DMS 273 (cell line): ENCODE data around the gene SMAD5.

ENCODE experiments used
- DNase-seq: peaks from one replicate; lab custom pipeline; 2025; ENCODE audit not compliant: unreplicated experiment; lab: John Stamatoyannopoulos, UW

SMAD5 gene

DNA sequence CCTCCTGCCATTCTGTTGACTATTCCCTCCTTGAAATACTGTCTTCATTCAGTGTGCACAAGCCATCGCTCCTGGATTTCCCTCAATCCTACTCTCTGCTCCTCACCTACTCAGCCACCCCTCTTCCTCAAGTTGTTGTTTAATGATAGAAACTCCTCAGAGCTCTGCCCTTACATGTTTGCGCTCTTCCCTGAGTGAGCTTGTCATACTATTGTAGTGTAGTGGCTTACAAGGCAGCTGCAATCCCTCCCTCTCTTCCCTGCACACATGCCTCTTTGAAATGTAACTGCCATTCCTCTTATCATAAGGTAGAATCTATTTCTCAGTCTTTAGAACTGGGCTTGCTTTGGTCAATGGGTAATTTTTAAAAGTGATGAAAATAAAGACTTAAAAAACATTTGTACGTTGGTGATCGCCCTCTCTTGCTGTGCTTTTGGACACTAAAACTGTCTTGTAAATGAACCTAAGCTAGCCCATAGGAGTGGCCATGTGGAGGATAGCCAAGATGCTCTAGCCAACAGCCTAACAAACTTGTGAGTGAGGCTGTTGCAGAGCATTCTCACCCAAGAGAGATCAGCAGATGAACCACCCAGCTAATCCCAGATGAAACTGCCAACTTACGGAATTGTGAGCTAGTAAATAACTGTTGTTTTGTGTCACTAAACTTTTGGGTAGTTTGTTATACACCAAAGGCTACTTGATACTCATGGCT lies 18.1 kb upstream of the SMAD5 start:
- no peak for DNase-seq

- no peak for DNase-seq
Observed at GRCh38 chr5:136115183-136115865, 17.3 kb upstream of the SMAD5 start.

DNA sequence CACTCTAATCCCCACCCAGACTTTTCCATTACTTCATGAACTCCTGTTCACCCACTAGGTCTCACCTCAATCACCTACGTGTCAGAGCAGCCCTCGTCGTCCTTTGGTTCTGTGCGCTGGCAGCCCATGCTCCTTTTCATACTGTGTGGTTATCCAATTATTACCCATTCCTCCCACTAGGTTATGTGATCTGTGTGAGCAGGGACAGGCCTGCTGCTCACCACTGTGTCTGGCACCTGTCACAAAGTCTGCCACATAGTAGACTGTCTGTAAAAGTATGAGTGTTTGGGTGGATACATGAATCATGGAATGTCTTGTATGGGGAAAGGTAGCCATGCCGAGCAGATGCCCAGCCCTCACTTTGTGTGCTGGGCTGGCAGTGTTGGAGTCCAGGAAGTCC lies 12.1 kb upstream of the SMAD5 start:
- DNase-seq: peak; percentile 17

- DNase-seq: peak; percentile 29
Observed at GRCh38 chr5:136123236-136123768, 9.3 kb upstream of the SMAD5 start.

DNA sequence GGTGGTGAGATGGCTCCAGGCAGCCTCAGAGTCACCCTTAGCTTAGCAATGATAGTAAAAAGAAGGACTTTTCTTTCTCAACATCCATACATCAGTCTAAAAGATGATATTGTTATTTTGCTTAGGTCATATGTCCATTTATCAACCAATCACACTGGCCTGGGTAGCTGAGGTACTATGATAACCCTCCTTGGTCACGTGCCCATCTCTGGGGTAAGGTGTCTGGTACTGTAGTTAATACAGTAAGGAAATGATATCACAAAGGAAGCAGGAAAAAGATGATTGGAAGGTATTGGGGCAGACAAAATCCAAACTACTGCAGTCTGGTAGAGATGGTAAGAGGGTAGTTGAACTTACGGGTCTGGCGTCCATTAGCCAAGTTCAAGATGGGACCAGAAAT lies 5.1 kb upstream of the SMAD5 start:
- DNase-seq: no peak

DNA sequence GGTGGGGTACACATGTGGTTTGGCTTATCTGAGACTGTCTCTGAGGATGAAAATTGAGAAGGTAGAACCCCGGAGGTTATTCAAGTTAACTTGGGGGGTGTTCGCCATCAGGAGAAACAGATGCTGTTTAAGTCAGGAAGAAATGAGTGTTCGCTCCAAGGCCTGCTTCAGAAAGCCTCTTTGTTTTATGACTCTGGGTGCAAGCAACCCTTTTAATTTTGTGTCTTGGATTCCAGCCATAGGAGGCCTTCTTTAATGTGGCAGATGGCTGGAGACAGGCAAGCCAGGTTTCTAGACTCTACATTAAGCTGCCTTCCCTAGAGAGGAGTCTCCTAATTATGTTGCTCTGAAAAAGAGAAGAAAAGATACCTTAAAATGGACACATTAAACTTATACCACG lies 4.2 kb upstream of the SMAD5 start:
- peak; percentile 98 for DNase-seq

DNA sequence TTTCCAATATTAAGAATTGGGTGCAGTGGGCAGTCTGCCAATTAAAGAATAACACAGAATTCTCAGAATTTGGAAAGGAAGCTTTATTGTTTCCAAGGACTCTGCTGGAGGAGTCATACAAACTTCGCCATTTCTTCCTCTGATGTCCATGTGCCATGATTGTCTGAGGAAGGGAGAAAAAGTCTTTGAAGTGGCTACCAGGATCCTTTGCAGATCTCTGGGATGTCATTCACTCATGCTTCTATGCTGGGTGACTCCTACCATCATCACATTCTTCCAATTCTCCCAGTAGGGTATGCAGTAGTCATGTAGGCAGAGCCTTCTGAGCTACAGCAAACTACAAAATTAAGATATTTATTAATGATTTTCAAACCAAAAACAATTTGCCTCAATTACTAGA lies 3.2 kb upstream of the SMAD5 start:
- peak; percentile 38 for DNase-seq

DNA sequence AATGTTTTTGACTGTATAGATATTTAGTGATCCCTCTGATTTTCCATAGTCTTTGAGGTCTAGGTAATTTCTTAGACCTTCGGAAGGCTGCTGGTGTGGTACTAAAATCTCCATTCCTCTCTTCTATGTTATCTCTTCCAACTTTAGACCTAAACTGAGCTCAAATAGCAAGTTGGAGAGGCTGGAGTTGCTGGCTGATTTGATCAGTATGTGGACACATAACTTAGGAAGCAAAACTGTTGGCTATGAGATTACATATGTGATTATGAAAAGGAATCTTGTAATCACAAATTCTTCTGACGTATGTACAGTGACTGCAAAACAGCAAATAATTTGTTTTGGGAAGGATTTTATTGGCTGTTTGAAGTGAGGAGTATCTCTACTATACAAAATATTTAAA lies 2.1 kb upstream of the SMAD5 start:
- DNase-seq: no peak

- peak; percentile 56 for DNase-seq
Observed at GRCh38 chr5:136132087-136132486, 558 bp upstream of the SMAD5 start.

DNA sequence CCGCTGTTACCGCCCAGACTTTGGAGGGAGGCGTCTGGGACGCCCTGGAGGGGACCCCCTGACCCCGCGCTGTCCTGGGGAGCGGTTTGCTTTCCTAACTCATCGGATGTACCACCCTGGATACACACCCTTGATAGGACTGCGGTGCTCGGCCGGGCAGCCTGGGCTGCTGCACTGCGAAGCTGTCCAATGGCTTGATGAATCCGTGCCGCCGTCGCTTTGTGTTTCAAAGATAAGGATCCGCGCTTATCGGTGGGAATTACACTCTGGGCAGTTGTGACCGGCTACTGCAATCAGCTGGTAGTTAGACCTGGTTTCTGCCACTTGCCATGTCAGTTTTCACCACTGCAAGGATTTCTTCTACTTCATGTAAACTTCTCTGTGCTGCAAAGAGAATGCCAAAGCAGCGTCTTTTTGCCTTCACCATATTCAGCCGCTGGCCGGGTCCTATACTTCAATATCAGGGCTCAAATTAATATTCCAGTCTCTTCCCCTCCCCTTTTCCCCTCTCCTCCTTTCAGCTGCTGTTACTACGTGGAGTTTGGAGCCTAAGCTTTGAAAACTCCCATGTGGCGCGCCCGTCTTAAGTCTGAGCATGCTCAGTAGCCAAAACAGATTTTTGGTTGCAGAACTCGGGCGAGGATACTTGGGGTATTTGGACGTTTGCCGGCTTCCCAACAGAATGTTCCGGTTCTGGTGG lies 727 bp downstream of the SMAD5 start:
- DNase-seq: peak; percentile 92

- DNase-seq: no peak
Observed at GRCh38 chr5:136133922-136134379, 1.3 kb downstream of the SMAD5 start.

GRCh38 chr5:136134653-136135052 lies 2.0 kb downstream of the SMAD5 start:
- no peak for DNase-seq

DNA sequence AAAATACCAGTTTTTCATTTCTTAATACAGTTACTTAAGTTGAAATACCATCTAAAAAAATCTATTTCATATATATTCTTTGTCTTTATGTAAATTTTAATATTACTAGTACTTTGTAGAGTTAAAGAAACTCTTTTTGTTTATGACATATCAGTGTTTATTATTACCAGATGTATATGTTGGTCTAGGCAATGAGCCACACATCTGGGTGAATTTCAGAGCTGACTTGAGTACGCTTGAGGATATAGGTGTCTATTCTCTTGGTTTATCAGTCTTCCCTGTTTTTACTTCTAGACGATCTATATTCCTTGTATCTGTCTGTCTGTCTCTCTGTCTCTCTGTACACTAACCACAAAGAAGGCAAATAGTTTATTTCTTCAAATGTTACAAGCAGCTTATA lies 2.9 kb downstream of the SMAD5 start:
- DNase-seq: no peak

DNA sequence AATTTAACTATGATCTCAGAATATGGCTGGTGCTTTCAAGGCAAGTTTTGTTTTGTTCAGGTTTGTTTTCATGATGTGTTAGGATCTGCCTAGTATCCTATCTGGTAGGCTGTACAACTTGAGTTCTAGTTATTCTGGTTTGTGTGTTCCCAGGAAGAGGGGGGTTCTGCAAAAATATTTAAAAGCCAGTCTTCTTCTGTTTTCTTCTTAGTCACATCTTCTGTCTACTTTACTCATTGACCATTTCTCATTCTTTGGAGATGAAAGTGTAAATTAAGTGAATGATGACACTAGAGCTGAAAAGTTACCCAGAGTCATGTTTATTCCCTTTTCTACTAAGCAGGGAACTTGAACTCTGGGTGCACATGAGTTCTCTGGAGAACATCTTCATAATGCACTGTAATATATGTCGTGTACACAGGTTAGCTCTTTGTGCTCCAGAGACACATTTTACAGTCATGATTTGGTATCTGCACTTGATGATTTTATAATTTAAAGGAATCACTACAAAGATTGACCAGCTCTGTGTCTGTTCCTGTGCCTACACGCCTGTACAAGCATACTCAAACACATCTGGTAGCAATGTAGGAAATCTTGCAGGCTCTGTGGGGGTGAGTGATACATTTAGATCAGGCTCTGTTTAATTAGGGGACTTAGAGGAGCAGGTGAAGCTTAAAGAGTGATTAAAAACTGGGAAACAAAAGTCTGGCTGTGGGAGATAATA lies 5.0 kb downstream of the SMAD5 start:
- no peak for DNase-seq

GRCh38 chr5:136141561-136141960 lies 8.9 kb downstream of the SMAD5 start:
- no peak for DNase-seq

DNA sequence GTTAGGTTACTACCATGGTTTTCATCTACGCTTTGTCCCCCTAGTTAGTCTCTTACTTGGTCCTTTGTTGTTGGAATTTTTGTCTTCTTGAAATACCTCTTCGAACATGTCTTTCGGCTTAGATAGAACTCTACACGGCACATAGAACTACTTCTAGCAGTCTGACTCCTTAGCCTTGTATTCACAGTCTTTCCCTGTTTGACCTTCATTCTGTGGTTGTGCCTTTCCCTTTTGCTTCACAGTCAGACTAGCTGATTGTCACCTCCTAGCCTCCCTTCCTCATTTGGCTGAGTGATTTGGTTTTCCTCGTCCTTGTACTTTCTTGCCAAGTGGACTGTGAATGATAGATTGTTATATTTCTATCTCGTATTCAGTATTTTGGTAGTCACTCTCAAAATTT lies 10.7 kb downstream of the SMAD5 start:
- no peak for DNase-seq

- no peak for DNase-seq
Observed at GRCh38 chr5:136143763-136144162, 11.1 kb downstream of the SMAD5 start.

DNA sequence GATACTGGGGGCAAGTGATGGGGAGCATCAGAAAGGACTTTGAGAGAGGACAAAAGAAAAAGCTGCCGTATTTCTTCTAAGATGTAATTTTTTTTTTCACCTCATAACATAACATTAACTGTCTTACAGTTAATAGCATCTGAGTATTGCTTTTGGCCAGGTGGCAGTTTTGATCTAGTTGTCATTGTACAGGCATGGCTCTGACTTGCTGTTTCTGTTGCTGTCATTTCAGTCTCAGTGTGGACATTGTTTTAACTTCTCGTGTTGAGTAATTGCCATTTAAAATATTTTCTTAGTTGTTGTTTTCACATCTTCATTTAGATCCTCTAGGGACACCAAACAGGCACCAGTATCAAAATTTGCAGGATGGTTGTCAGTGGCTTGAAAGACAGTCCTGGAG lies 12.4 kb downstream of the SMAD5 start:
- DNase-seq: no peak

DNA sequence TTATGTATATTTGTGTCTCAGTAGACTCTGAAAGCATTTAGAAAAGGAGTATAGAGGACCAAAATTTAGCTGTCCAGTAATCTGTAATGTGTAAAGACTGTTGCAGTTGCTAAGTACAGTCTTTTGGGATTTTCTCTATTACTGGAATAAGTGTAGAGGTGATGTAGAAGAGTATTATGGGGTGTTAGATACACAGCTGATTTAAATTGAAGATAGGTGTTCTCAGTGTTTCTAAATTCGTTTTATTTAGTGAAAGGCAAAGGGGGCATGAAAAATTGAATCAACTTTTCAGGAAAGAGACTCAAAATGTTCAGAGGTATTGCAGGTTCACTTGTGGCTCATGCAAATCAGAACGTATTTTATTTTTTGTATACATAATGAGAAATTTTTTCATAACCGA lies 13.6 kb downstream of the SMAD5 start:
- no peak for DNase-seq

DNA sequence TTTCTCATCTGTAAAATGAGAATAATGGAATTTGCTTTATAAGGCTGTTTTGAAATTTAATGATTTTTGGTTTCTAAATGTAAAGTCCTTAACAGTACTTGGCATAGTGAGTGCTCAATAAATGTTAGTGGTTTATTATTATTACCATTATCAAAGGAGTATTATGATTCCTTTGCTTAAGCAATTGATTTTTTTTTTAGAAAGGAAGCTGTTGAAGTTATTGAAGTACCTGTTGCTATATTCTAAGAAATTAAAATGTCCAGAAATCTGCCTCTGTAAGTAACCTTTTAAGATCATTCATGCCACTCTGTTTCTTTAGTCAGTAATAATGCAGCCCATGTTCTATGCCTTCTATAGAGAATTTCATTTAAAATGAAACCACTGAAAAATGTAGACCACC lies 15.0 kb downstream of the SMAD5 start:
- DNase-seq: no peak

GRCh38 chr5:136149891-136150290 lies 17.2 kb downstream of the SMAD5 start:
- no peak for DNase-seq
